Ovary (tissue), 3 donors: ENCODE measurements around the gene RNU2-63P.

ENCODE experiments used
- CTCF ChIP-seq, 3 donors: fragments of 450-650 bp in 2 of 3; fragments of 200-600 bp in 1 of 3; IDR thresholded peaks; one replicate each; pipeline versions ENCODE4 v1.5.1 to v1.8.0; 2016 to 2022; ENCODE audit warnings: antibody characterized with exemption in 3 of 3, mild to moderate bottlenecking in 1 of 3
- EP300 ChIP-seq: sonication (generic); formaldehyde crosslinking; IDR thresholded peaks from one replicate; pipeline ENCODE4 v1.6.1; 2017; ENCODE audit warnings: antibody characterized with exemption
- POLR2A ChIP-seq: fragments of 450-650 bp; IDR thresholded peaks from one replicate; pipeline ENCODE4 v1.6.1; 2017; ENCODE audit warnings: antibody characterized with exemption, mild to moderate bottlenecking, moderate library complexity
- donor health status: DM: no; HTN: no; CAD: no.

GRCh38 chr2:88059979-88060906 is 43.9 kb upstream of the RNU2-63P start:
- TF ChIP-seq POLR2A (no peak), CTCF (IDR thresholded peaks at IDR 0.05) (no peak), EP300 (no peak)
